SJSA1 (cell line): ENCODE data around the gene LPAR5. TPM values are rescaled to one million over a fixed set of nuclear protein-coding genes. Genes with fewer than 3 reads are reported as not detected.
A peak's percentile ranks its signal among the peaks of the same experiment; 100 is the strongest.

ENCODE experiments used
- DNase-seq, 2 experiments: peaks; one replicate each; pipeline ENCODE4 v3.0.0-alpha.2; 2015 to 2020; ENCODE audit warnings: low spot score in 2 of 2, low read depth in 1 of 2
- H3K27ac ChIP-seq: fragments of 250-450 bp; sonication (Bioruptor Pico); 2 replicates; pipeline ENCODE4 v1.5.1; 2020; ENCODE audit warnings: mild to moderate bottlenecking, moderate library complexity
- H3K27me3 ChIP-seq: fragments of 250-450 bp; sonication (Bioruptor Pico); replicated peaks from 2 replicates; pipeline ENCODE4 v1.5.1; 2020; ENCODE audit warnings: mild to moderate bottlenecking, moderate library complexity
- H3K36me3 ChIP-seq: fragments of 250-450 bp; sonication (Bioruptor Pico); 2 replicates; pipeline ENCODE4 v1.5.1; 2020; ENCODE audit warnings: mild to moderate bottlenecking
- H3K4me1 ChIP-seq: fragments of 250-450 bp; sonication (Bioruptor Pico); replicated peaks from 2 replicates; pipeline ENCODE4 v1.6.1; 2021; ENCODE audit warnings: mild to moderate bottlenecking
- H3K4me3 ChIP-seq: fragments of 250-450 bp; sonication (Bioruptor Pico); 2 replicates; pipeline ENCODE4 v1.5.1; 2020; ENCODE audit warnings: mild to moderate bottlenecking
- H3K9me3 ChIP-seq: fragments of 250-450 bp; sonication (Bioruptor Pico); replicated peaks from 2 replicates; pipeline ENCODE4 v1.5.1; 2020; ENCODE audit warnings: mild to moderate bottlenecking
- total RNA-seq: library from RNA; depleted of rRNA; stranded (reverse); fragments of >200 nt; shearing (Covaris generic); gene quantifications from 2 replicates; pipeline ENCODE4 v1.2.3, GENCODE V29; 2014; rRNA removed

LPAR5 gene
- not detected in 2 replicates for total RNA-seq

GRCh38 chr12:6635856-6636531 is at the start of gene LPAR5:
LPAR5 (minus strand) TSS chr12:6635959; CDS start chr12:6621248, 14,711 bp downstream.
- H3K4me3 ChIP-seq, result no peak within 1 kb of the TSS
- no peaks in the 10 kb centered on the region for H3K9me3 ChIP-seq
- peaks cover 3% of the 10 kb centered on the region; the same call in 1 of the 2 replicates for H3K4me1 ChIP-seq
- H3K27me3 ChIP-seq, result no peaks in the 10 kb centered on the region
- no peaks in the 10 kb centered on the region for H3K36me3 ChIP-seq
- H3K27ac ChIP-seq, result no peak within 1 kb of the TSS
- no peak for DNase-seq

- no peak overlapping the region for H3K4me3 ChIP-seq
- peaks cover 17% of the 10 kb centered on the region for H3K4me1 ChIP-seq
- no peak for DNase-seq
- H3K9me3 ChIP-seq, result no peaks in the 10 kb centered on the region
- no peaks in the 10 kb centered on the region for H3K27me3 ChIP-seq
- no peak overlapping the region for H3K27ac ChIP-seq
- peaks cover 43% of the 10 kb centered on the region for H3K36me3 ChIP-seq
Measured at GRCh38 chr12:6684609-6685008, 48.9 kb upstream of the LPAR5 start.

- H3K27me3 ChIP-seq, result no peaks in the 10 kb centered on the region
- no peak for DNase-seq
- H3K9me3 ChIP-seq, result no peaks in the 10 kb centered on the region
- no peaks in the 10 kb centered on the region for H3K4me1 ChIP-seq
- H3K36me3 ChIP-seq, result peaks cover 85% of the 10 kb centered on the region
- H3K27ac ChIP-seq, result no peak overlapping the region
- no peak overlapping the region for H3K4me3 ChIP-seq
Measured at GRCh38 chr12:6676962-6677361, 41.2 kb upstream of the LPAR5 start.

- H3K4me1 ChIP-seq, result no peaks in the 10 kb centered on the region
- DNase-seq, result no peak
- peaks cover 96% of the 10 kb centered on the region for H3K36me3 ChIP-seq
- no peaks in the 10 kb centered on the region for H3K27me3 ChIP-seq
- H3K4me3 ChIP-seq, result no peak overlapping the region
- H3K9me3 ChIP-seq, result no peaks in the 10 kb centered on the region
- H3K27ac ChIP-seq, result no peak overlapping the region
Measured at GRCh38 chr12:6672143-6672542, 36.4 kb upstream of the LPAR5 start.

- Histone ChIP-seq H3K27me3 (no peaks in the 10 kb centered on the region), H3K4me1 (peaks cover 3% of the 10 kb centered on the region; the same call in 1 of the 2 replicates), H3K36me3 (peaks cover 64% of the 10 kb centered on the region), H3K9me3 (no peaks in the 10 kb centered on the region), H3K27ac (no peak overlapping the region), H3K4me3 (no peak overlapping the region)
- no peak for DNase-seq
Measured at GRCh38 chr12:6667559-6668210, 31.9 kb upstream of the LPAR5 start.

- H3K4me3 ChIP-seq, result no peak overlapping the region
- no peaks in the 10 kb centered on the region for H3K27me3 ChIP-seq
- no peak for DNase-seq
- H3K9me3 ChIP-seq, result no peaks in the 10 kb centered on the region
- peaks cover 10% of the 10 kb centered on the region for H3K4me1 ChIP-seq
- no peak overlapping the region for H3K27ac ChIP-seq
- H3K36me3 ChIP-seq, result peaks cover 51% of the 10 kb centered on the region
Measured at GRCh38 chr12:6666211-6666610, 30.5 kb upstream of the LPAR5 start.

GRCh38 chr12:6664902-6665301 is 29.1 kb upstream of the LPAR5 start:
- no peak overlapping the region for H3K4me3 ChIP-seq
- DNase-seq, result no peak
- no peak overlapping the region for H3K27ac ChIP-seq

GRCh38 chr12:6662906-6663742 is 27.4 kb upstream of the LPAR5 start, which contains the start of gene ING4:
ING4 (minus strand) TSS chr12:6663119; CDS start chr12:6663101, 18 bp downstream.
- H3K36me3 ChIP-seq, result peaks cover 22% of the 10 kb centered on the region
- H3K4me3 ChIP-seq, result peak within 1 kb of the TSS; percentile 48
- no peaks in the 10 kb centered on the region for H3K27me3 ChIP-seq
- H3K27ac ChIP-seq, result peak within 1 kb of the TSS; percentile 83
- DNase-seq, result peak; percentile 98 to 99
- peaks cover 10% of the 10 kb centered on the region for H3K4me1 ChIP-seq
- no peaks in the 10 kb centered on the region for H3K9me3 ChIP-seq

More at GRCh38 chr12:6664902-6665301, 29.1 kb upstream of the LPAR5 start:
- Histone ChIP-seq H3K4me1 (peaks cover 10% of the 10 kb centered on the region), H3K27me3 (no peaks in the 10 kb centered on the region), H3K9me3 (no peaks in the 10 kb centered on the region), H3K36me3 (peaks cover 38% of the 10 kb centered on the region)

- DNase-seq, result no peak
- Histone ChIP-seq H3K27me3 (no peaks in the 10 kb centered on the region), H3K4me3 (peak overlapping the region; percentile 48), H3K27ac (peak overlapping the region; percentile 31), H3K36me3 (peaks cover 16% of the 10 kb centered on the region), H3K9me3 (no peaks in the 10 kb centered on the region), H3K4me1 (peaks cover 10% of the 10 kb centered on the region)
Measured at GRCh38 chr12:6662602-6662905, 26.8 kb upstream of the LPAR5 start.

- no peaks in the 10 kb centered on the region for H3K4me1 ChIP-seq
- DNase-seq, result no peak
- H3K4me3 ChIP-seq, result no peak overlapping the region
- H3K27ac ChIP-seq, result no peak overlapping the region
- no peaks in the 10 kb centered on the region for H3K27me3 ChIP-seq
- peaks cover 49% of the 10 kb centered on the region for H3K36me3 ChIP-seq
- H3K9me3 ChIP-seq, result no peaks in the 10 kb centered on the region
Measured at GRCh38 chr12:6653987-6654386, 18.2 kb upstream of the LPAR5 start.

GRCh38 chr12:6653342-6653741 is 17.6 kb upstream of the LPAR5 start:
- no peak for DNase-seq
- peaks cover 49% of the 10 kb centered on the region for H3K36me3 ChIP-seq

GRCh38 chr12:6652391-6652790 is 16.6 kb upstream of the LPAR5 start:
- Histone ChIP-seq H3K4me1 (no peaks in the 10 kb centered on the region), H3K27me3 (no peaks in the 10 kb centered on the region), H3K4me3 (no peak overlapping the region), H3K9me3 (no peaks in the 10 kb centered on the region), H3K36me3 (peaks cover 49% of the 10 kb centered on the region), H3K27ac (no peak overlapping the region)
- DNase-seq, result no peak

More at GRCh38 chr12:6653342-6653741, 17.6 kb upstream of the LPAR5 start:
- H3K9me3 ChIP-seq, result no peaks in the 10 kb centered on the region
- H3K4me1 ChIP-seq, result no peaks in the 10 kb centered on the region
- H3K27me3 ChIP-seq, result no peaks in the 10 kb centered on the region
- H3K27ac ChIP-seq, result no peak overlapping the region
- H3K4me3 ChIP-seq, result no peak overlapping the region

GRCh38 chr12:6650832-6651231 is 15.1 kb upstream of the LPAR5 start:
- Histone ChIP-seq H3K4me3 (no peak overlapping the region), H3K4me1 (no peaks in the 10 kb centered on the region), H3K27me3 (no peaks in the 10 kb centered on the region), H3K9me3 (no peaks in the 10 kb centered on the region), H3K27ac (no peak overlapping the region), H3K36me3 (peaks cover 44% of the 10 kb centered on the region)
- no peak for DNase-seq
